Kidney tubule cell (primary cell): ENCODE data around the gene TGIF2.
A peak's percentile ranks its signal among the peaks of the same experiment; 100 is the strongest.

ENCODE experiments used
- DNase-seq: peaks from one replicate; pipeline ENCODE4 v3.0.0-alpha.2; 2018; ENCODE audit warnings: low spot score

Gene TGIF2

GRCh38 chr20:36579996-36580545, 6.7 kb downstream of the TGIF2 start:
- DNase-seq, result peak; percentile 82

GRCh38 chr20:36582322-36582721, 8.9 kb downstream of the TGIF2 start:
- no peak for DNase-seq

GRCh38 chr20:36582821-36583220, 9.4 kb downstream of the TGIF2 start:
- DNase-seq, result no peak

- no peak for DNase-seq
These were observed 10.7 kb downstream of the TGIF2 start for GRCh38 chr20:36584018-36584481.

- peak; percentile 45 for DNase-seq
These were observed 12.2 kb downstream of the TGIF2 start for GRCh38 chr20:36585410-36586125.

GRCh38 chr20:36587388-36588070, 14.1 kb downstream of the TGIF2 start:
- DNase-seq, result no peak

- no peak for DNase-seq
These were observed 17.9 kb downstream of the TGIF2 start for GRCh38 chr20:36591281-36591680.

GRCh38 chr20:36591854-36592641, 18.7 kb downstream of the TGIF2 start:
- DNase-seq, result no peak

GRCh38 chr20:36593347-36593929, 20.0 kb downstream of the TGIF2 start:
- DNase-seq, result no peak

GRCh38 chr20:36599912-36600345, 26.5 kb downstream of the TGIF2 start:
- no peak for DNase-seq

- DNase-seq, result no peak
These were observed 28.1 kb downstream of the TGIF2 start for GRCh38 chr20:36601540-36601939.

GRCh38 chr20:36604952-36605398, 31.6 kb downstream of the TGIF2 start:
- peak; percentile 76 for DNase-seq

- DNase-seq, result peak; percentile 99
These were observed 32.2 kb downstream of the TGIF2 start, which contains the start of gene RAB5IF for GRCh38 chr20:36605399-36606157. Gene RAB5IF (plus strand): TSS chr20:36605779. CDS start chr20:36605952, 173 bp downstream.

- peak; percentile 47 for DNase-seq
These were observed 33.0 kb downstream of the TGIF2 start for GRCh38 chr20:36606158-36607066.

- DNase-seq, result peak; percentile 93
These were observed 34.4 kb downstream of the TGIF2 start for GRCh38 chr20:36607586-36608387.

GRCh38 chr20:36608388-36608728, 35.0 kb downstream of the TGIF2 start:
- peak; percentile 20 for DNase-seq

GRCh38 chr20:36611625-36612024, 38.2 kb downstream of the TGIF2 start:
- DNase-seq, result no peak

- peak; percentile 50 for DNase-seq
These were observed 40.6 kb downstream of the TGIF2 start for GRCh38 chr20:36613974-36614373.
